Embryonic facial prominence (tissue), 1 donor: Measurements from ENCODE around the gene KIF1A.
"Not testable (repeated sequence)": the region's sequence is repeated elsewhere in the genome, so short reads cannot be mapped to it uniquely, and the experiment has no call there.

Experiments
- DNase-seq: peaks from one replicate; pipeline ENCODE4 v3.0.0-alpha.2; 2016; ENCODE audit errors: extremely low spot score

Gene KIF1A

GRCh38 chr2:240787521-240788472, 32.2 kb downstream of the KIF1A start:
- no peak for DNase-seq

- DNase-seq = no peak
Observed at GRCh38 chr2:240786871-240787311, 33.1 kb downstream of the KIF1A start.

- no peak for DNase-seq
Observed at GRCh38 chr2:240786355-240786841, 33.6 kb downstream of the KIF1A start.

GRCh38 chr2:240785424-240786335, 34.3 kb downstream of the KIF1A start:
- no peak for DNase-seq

- DNase-seq = no peak
Observed at GRCh38 chr2:240784629-240785423, 35.2 kb downstream of the KIF1A start.

GRCh38 chr2:240783819-240784621, 36.0 kb downstream of the KIF1A start:
- no peak for DNase-seq

GRCh38 chr2:240782886-240783818, 36.9 kb downstream of the KIF1A start:
- DNase-seq = no peak

GRCh38 chr2:240782221-240782885, 37.7 kb downstream of the KIF1A start:
- DNase-seq = no peak

- DNase-seq = no peak
Observed at GRCh38 chr2:240781471-240782220, 38.4 kb downstream of the KIF1A start.

- no peak for DNase-seq
Observed at GRCh38 chr2:240780023-240780700, 39.9 kb downstream of the KIF1A start.

GRCh38 chr2:240779250-240779832, 40.7 kb downstream of the KIF1A start:
- not testable (repeated sequence) for DNase-seq

- DNase-seq = no peak
Observed at GRCh38 chr2:240778426-240778825, 41.6 kb downstream of the KIF1A start.

- DNase-seq = no peak
Observed at GRCh38 chr2:240777456-240778212, 42.4 kb downstream of the KIF1A start.

GRCh38 chr2:240775905-240776304, 44.1 kb downstream of the KIF1A start:
- no peak for DNase-seq

GRCh38 chr2:240774856-240775255, 45.2 kb downstream of the KIF1A start:
- no peak for DNase-seq

GRCh38 chr2:240769096-240769495, 50.9 kb downstream of the KIF1A start:
- DNase-seq = no peak
